Hair follicle dermal papilla cell (primary cell): Measurements from ENCODE around the gene CCRL2. TPM values are rescaled to one million over a fixed set of nuclear protein-coding genes. Genes with fewer than 3 reads are reported as not detected.

Source experiments
- total RNA-seq: library from RNA; depleted of rRNA; stranded (reverse); fragments of >200 nt; gene quantifications from 2 replicates; pipeline ENCODE4 v1.2.3, GENCODE V29; 2012

CCRL2 gene
- 0.12 and 0.32 TPM in 2 replicates for total RNA-seq

GRCh38 chr3:46406788-46407611 lies at the start of gene CCRL2, which contains the start of gene CCR5AS:
Gene CCRL2, plus strand, starts transcription at chr3:46407259. Its CDS starts 821 bp downstream, at chr3:46408080.
Gene CCR5AS, minus strand, starts transcription at chr3:46407066.

GRCh38 chr3:46370839-46371518 lies 36.1 kb upstream of the CCRL2 start, which contains the start of gene CCR5:
Gene CCR5, plus strand, starts transcription at chr3:46370946. Its CDS starts 1,957 bp downstream, at chr3:46372903.

Other genes with a start within 250 kb of the CCRL2 start
- 0.49 and 0.81 TPM in 2 replicates for gene CCR1, start 198.9 kb upstream of the CCRL2 start, total RNA-seq
- not detected in 2 replicates for gene CCR3, start 164.8 kb upstream of the CCRL2 start, total RNA-seq
- not detected in 2 replicates for gene CCR2, start 53.1 kb upstream of the CCRL2 start, total RNA-seq
- gene CCR5, start 36.3 kb upstream of the CCRL2 start, total RNA-seq = not detected in 2 replicates
- gene LTF, start 57.6 kb downstream of the CCRL2 start, total RNA-seq = under 0.01 TPM in 1 of 2 replicates, not detected in the other
- not detected in 2 replicates for gene RTP3, start 90.7 kb downstream of the CCRL2 start, total RNA-seq
- gene LRRC2, start 159.0 kb downstream of the CCRL2 start, total RNA-seq = 6.0 and 6.9 TPM in 2 replicates
- gene FAM240A, start 205.3 kb downstream of the CCRL2 start, total RNA-seq = not detected in 2 replicates